GM23338 (cell line): ENCODE results near the gene KRTAP9-8. TPM values are rescaled to one million over a fixed set of nuclear protein-coding genes. Genes with fewer than 3 reads are reported as not detected.

ENCODE experiments used
- ATAC-seq: fragments of 200-7000 bp; cut with Tn5 transposase; 3 replicates; pipeline ENCODE4 v1.9.1; 2020
- DNase-seq: peaks from one replicate; pipeline ENCODE4 v3.0.0-alpha.2; 2015; ENCODE audit warnings: low spot score
- H2AFZ ChIP-seq: fragments of 200-600 bp; sonication (generic); 2 replicates; pipeline ENCODE4 v1.8.0; 2016; ENCODE audit warnings: antibody characterized with exemption, mild to moderate bottlenecking, moderate library complexity
- H3F3A ChIP-seq: fragments of 200-600 bp; sonication (generic); replicated peaks from 2 replicates; pipeline ENCODE4 v1.8.0; 2017; ENCODE audit warnings: antibody characterized with exemption, mixed run types, low read depth
- H3K27ac ChIP-seq: fragments of 200-600 bp; sonication (generic); 2 replicates; pipeline ENCODE4 v1.6.1; 2016; ENCODE audit warnings: low read depth
- H3K27me3 ChIP-seq: fragments of 200-600 bp; sonication (generic); 2 replicates; pipeline ENCODE4 v1.8.0; 2016; ENCODE audit warnings: mild to moderate bottlenecking, mixed run types, moderate library complexity; ENCODE audit not compliant: insufficient read depth
- H3K36me3 ChIP-seq: fragments of 200-600 bp; sonication (generic); 2 replicates; pipeline ENCODE4 v1.8.0; 2016; ENCODE audit warnings: mild to moderate bottlenecking; ENCODE audit not compliant: insufficient read depth
- H3K4me1 ChIP-seq: fragments of 200-600 bp; sonication (generic); 2 replicates; pipeline ENCODE4 v1.8.0; 2016; ENCODE audit warnings: mild to moderate bottlenecking, moderate library complexity; ENCODE audit not compliant: insufficient read depth
- H3K4me2 ChIP-seq: fragments of 200-600 bp; sonication (generic); 2 replicates; pipeline ENCODE4 v1.7.1; 2017; ENCODE audit warnings: mixed run types
- H3K4me3 ChIP-seq: fragments of 200-600 bp; sonication (generic); 2 replicates; pipeline ENCODE4 v1.6.1; 2016; ENCODE audit warnings: mixed run types
- H3K79me2 ChIP-seq: fragments of 200-600 bp; sonication (generic); replicated peaks from 2 replicates; pipeline ENCODE4 v1.8.0; 2017; ENCODE audit warnings: mild to moderate bottlenecking; ENCODE audit not compliant: insufficient read depth
- H3K9me2 ChIP-seq: fragments of 200-600 bp; sonication (generic); 2 replicates; pipeline ENCODE4 v1.8.0; 2017; ENCODE audit not compliant: insufficient read depth
- H4K20me1 ChIP-seq: fragments of 200-600 bp; sonication (generic); replicated peaks from 2 replicates; pipeline ENCODE4 v1.8.0; 2017; ENCODE audit warnings: mild to moderate bottlenecking; ENCODE audit not compliant: insufficient read depth
- H3K27ac Mint-ChIP-seq: 2 replicates; pipeline ENCODE4 v1.8.0; 2020; ENCODE audit warnings: inconsistent platforms, mild to moderate bottlenecking, moderate library complexity, mixed read lengths
- H3K27me3 Mint-ChIP-seq: 3 replicates; pipeline ENCODE4 v1.8.0; 2022; ENCODE audit warnings: low read depth, mild to moderate bottlenecking, moderate library complexity, mixed read lengths, inconsistent platforms; ENCODE audit not compliant: insufficient read depth, poor library complexity
- H3K36me3 Mint-ChIP-seq: 3 replicates; pipeline ENCODE4 v1.8.0; 2021; ENCODE audit warnings: low read depth, mild to moderate bottlenecking, inconsistent platforms, moderate library complexity, mixed read lengths
- H3K4me1 Mint-ChIP-seq: 3 replicates; pipeline ENCODE4 v1.8.0; 2020; ENCODE audit warnings: mild to moderate bottlenecking, inconsistent platforms, mixed read lengths
- H3K4me3 Mint-ChIP-seq: 3 replicates; pipeline ENCODE4 v1.8.0; 2021; ENCODE audit warnings: moderate library complexity, mild to moderate bottlenecking, inconsistent platforms, mixed read lengths
- H3K9me3 Mint-ChIP-seq: 3 replicates; pipeline ENCODE4 v1.8.0; 2020; ENCODE audit warnings: moderate library complexity, mild to moderate bottlenecking, inconsistent platforms, mixed read lengths
- CREB1 ChIP-seq: fragments of 250-450 bp; sonication (Bioruptor Pico); IDR thresholded peaks from 2 replicates; pipeline ENCODE4 v1.5.0; 2020; ENCODE audit warnings: low read depth, mild to moderate bottlenecking, moderate library complexity
- ETS1 ChIP-seq: IDR thresholded peaks from 2 replicates; pipeline ENCODE4 v1.6.1; 2016; ENCODE audit warnings: antibody characterized with exemption
- EZH2 ChIP-seq: fragments of 200-600 bp; sonication (generic); IDR thresholded peaks from one replicate; pipeline ENCODE4 v1.8.0; 2017; ENCODE audit warnings: antibody characterized with exemption, mild to moderate bottlenecking, low read depth; ENCODE audit not compliant: unreplicated experiment
- EZH2phosphoT487 ChIP-seq: fragments of 200-600 bp; sonication (generic); IDR thresholded peaks from one replicate; pipeline ENCODE4 v1.8.1; 2018; ENCODE audit warnings: antibody characterized with exemption; ENCODE audit not compliant: unreplicated experiment
- JUNB ChIP-seq: IDR thresholded peaks from one replicate; pipeline ENCODE4 v1.6.1; 2016; ENCODE audit warnings: antibody characterized with exemption; ENCODE audit not compliant: unreplicated experiment
- NANOG ChIP-seq: IDR thresholded peaks from 2 replicates; pipeline ENCODE4 v1.6.1; 2016; ENCODE audit warnings: antibody characterized with exemption, borderline replicate concordance
- POLR2AphosphoS5 ChIP-seq: IDR thresholded peaks from 2 replicates; pipeline ENCODE4 v1.6.1; 2016; ENCODE audit warnings: antibody characterized with exemption, low read depth
- STAT1 ChIP-seq: IDR thresholded peaks from one replicate; pipeline ENCODE4 v1.6.1; 2016; ENCODE audit warnings: antibody characterized with exemption; ENCODE audit not compliant: unreplicated experiment
- ZNF114 ChIP-seq: fragments of 250-450 bp; sonication (Bioruptor Pico); IDR thresholded peaks from 2 replicates; pipeline ENCODE4 v1.5.0; 2020; ENCODE audit warnings: mild to moderate bottlenecking, moderate library complexity
- ZNF331 ChIP-seq: fragments of 250-450 bp; sonication (Bioruptor Pico); IDR thresholded peaks from 2 replicates; pipeline ENCODE4 v1.5.0; 2020; ENCODE audit warnings: low read depth, mild to moderate bottlenecking, moderate library complexity
- ZNF462 ChIP-seq: fragments of 250-450 bp; sonication (Bioruptor Pico); IDR thresholded peaks from 2 replicates; pipeline ENCODE4 v1.5.0; 2020; ENCODE audit warnings: mild to moderate bottlenecking, moderate library complexity
- polyA plus RNA-seq: library from polyadenylated mRNA; unstranded; fragments of >200 nt; fragmentation: Nextera tagmentation; extraction: Ambion mirVana; gene quantifications from 2 replicates; pipeline ENCODE4 v1.2.1, GENCODE V29; 2016
- total RNA-seq: library from RNA; depleted of rRNA; stranded (reverse); fragments of >200 nt; shearing (Covaris generic); gene quantifications from 2 replicates; pipeline ENCODE4 v1.2.3, GENCODE V29; 2014
- TF ChIP-seq, protein P1 (sequence below), 2 experiments: fragments of 200-600 bp in 1 of 2; sonication (generic) in 1 of 2; conservative IDR thresholded peaks; 2 replicates each; pipeline versions ENCODE4 v1.5.1 to v1.6.1; 2016 to 2017; ENCODE audit warnings: antibody characterized with exemption in 2 of 2, low read depth in 2 of 2, mild to moderate bottlenecking in 2 of 2, moderate library complexity in 1 of 2
- TF ChIP-seq, protein P2 (sequence below): IDR thresholded peaks from one replicate; pipeline ENCODE4 v1.6.1; 2018; ENCODE audit warnings: antibody characterized with exemption; ENCODE audit not compliant: unreplicated experiment

KRTAP9-8 gene
- total and polyA plus RNA-seq, 2 experiments from 2014 or later: not detected

DNA sequence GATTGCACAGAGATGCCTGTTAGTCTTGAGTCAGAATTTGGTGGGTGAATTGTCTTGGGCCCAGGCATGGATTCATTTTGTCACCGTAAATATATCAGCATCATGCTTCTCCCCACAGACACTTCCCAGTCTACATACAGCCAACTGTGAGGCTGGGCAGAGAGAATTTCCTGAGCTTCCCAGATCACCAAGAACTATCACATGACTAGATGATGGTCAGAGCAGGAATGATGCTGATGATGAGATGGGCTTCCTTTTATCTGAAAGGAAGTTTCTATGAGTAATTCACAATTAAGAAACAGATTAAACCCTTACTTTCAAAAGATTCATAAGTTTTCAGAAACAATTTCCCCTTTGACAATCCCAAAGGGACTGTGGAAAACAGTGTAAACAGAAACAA lies 17.1 kb downstream of the KRTAP9-8 start:
- no peaks in the 10 kb centered on the region for H3K36me3 ChIP-seq
- H3K4me1 Mint-ChIP-seq: peaks cover 4% of the 10 kb centered on the region; the same call in 2 of the 3 replicates
- H3K27ac ChIP-seq: no peak overlapping the region
- no peak overlapping the region for H2AFZ ChIP-seq
- TF ChIP-seq JUNB (no peak), EZH2 (no peak), CREB1 (CRISPR knock-in tag) (no peak), EZH2phosphoT487 (no peak), ZNF114 (no peak), NANOG (no peak), STAT1 (no peak), POLR2AphosphoS5 (no peak), ZNF462 (CRISPR knock-in tag) (no peak), ETS1 (no peak), ZNF331 (CRISPR knock-in tag) (no peak)
- TF ChIP-seq, protein P1, sequence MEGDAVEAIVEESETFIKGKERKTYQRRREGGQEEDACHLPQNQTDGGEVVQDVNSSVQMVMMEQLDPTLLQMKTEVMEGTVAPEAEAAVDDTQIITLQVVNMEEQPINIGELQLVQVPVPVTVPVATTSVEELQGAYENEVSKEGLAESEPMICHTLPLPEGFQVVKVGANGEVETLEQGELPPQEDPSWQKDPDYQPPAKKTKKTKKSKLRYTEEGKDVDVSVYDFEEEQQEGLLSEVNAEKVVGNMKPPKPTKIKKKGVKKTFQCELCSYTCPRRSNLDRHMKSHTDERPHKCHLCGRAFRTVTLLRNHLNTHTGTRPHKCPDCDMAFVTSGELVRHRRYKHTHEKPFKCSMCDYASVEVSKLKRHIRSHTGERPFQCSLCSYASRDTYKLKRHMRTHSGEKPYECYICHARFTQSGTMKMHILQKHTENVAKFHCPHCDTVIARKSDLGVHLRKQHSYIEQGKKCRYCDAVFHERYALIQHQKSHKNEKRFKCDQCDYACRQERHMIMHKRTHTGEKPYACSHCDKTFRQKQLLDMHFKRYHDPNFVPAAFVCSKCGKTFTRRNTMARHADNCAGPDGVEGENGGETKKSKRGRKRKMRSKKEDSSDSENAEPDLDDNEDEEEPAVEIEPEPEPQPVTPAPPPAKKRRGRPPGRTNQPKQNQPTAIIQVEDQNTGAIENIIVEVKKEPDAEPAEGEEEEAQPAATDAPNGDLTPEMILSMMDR (conservative IDR thresholded peaks at IDR 0.05; ENCODE audit: low read depth in 2 of 2): no peak
- TF ChIP-seq, protein P2, sequence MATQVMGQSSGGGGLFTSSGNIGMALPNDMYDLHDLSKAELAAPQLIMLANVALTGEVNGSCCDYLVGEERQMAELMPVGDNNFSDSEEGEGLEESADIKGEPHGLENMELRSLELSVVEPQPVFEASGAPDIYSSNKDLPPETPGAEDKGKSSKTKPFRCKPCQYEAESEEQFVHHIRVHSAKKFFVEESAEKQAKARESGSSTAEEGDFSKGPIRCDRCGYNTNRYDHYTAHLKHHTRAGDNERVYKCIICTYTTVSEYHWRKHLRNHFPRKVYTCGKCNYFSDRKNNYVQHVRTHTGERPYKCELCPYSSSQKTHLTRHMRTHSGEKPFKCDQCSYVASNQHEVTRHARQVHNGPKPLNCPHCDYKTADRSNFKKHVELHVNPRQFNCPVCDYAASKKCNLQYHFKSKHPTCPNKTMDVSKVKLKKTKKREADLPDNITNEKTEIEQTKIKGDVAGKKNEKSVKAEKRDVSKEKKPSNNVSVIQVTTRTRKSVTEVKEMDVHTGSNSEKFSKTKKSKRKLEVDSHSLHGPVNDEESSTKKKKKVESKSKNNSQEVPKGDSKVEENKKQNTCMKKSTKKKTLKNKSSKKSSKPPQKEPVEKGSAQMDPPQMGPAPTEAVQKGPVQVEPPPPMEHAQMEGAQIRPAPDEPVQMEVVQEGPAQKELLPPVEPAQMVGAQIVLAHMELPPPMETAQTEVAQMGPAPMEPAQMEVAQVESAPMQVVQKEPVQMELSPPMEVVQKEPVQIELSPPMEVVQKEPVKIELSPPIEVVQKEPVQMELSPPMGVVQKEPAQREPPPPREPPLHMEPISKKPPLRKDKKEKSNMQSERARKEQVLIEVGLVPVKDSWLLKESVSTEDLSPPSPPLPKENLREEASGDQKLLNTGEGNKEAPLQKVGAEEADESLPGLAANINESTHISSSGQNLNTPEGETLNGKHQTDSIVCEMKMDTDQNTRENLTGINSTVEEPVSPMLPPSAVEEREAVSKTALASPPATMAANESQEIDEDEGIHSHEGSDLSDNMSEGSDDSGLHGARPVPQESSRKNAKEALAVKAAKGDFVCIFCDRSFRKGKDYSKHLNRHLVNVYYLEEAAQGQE: no peak
- peaks cover 3% of the 10 kb centered on the region; the same call in 1 of the 2 replicates for H3K9me2 ChIP-seq
- H3K4me3 Mint-ChIP-seq: no peak overlapping the region
- H3K4me2 ChIP-seq: no peak overlapping the region
- H3K36me3 Mint-ChIP-seq: no peaks in the 10 kb centered on the region
- H3F3A ChIP-seq: no peaks in the 10 kb centered on the region
- no peaks in the 10 kb centered on the region for H4K20me1 ChIP-seq
- H3K27me3 Mint-ChIP-seq: peaks cover 2% of the 10 kb centered on the region
- H3K9me3 Mint-ChIP-seq: no peaks in the 10 kb centered on the region
- H3K4me3 ChIP-seq: no peak overlapping the region
- DNase-seq: no peak
- H3K79me2 ChIP-seq: no peaks in the 10 kb centered on the region
- no peak for ATAC-seq
- H3K27ac Mint-ChIP-seq: no peak overlapping the region
- no peaks in the 10 kb centered on the region for H3K27me3 ChIP-seq
- no peaks in the 10 kb centered on the region for H3K4me1 ChIP-seq
